Keratinocyte (primary cell): Measurements from ENCODE around the gene HSF4. TPM values are rescaled to one million over a fixed set of nuclear protein-coding genes. Genes with fewer than 3 reads are reported as not detected.
A peak's percentile ranks its signal among the peaks of the same experiment; 100 is the strongest.

ENCODE experiments used
- DNase-seq: peaks from one replicate; pipeline ENCODE4 v3.0.0-alpha.2; 2011; ENCODE audit warnings: low read depth, missing footprints, low spot score
- FAIRE-seq: peaks from 2 replicates; lab custom pipeline; 2011; peaks lifted over from hg19 to GRCh38; lab: Jason Lieb, UNC
- H2AFZ ChIP-seq: 2 replicates; pipeline ENCODE4 v1.6.0; 2012; ENCODE audit warnings: low read length, control low read depth, inconsistent platforms; ENCODE audit not compliant: control insufficient read depth
- H3K27ac ChIP-seq: 2 replicates; pipeline ENCODE4 v1.5.1; 2011; ENCODE audit warnings: low read length; ENCODE audit not compliant: control insufficient read depth, insufficient read depth
- H3K27me3 ChIP-seq: 3 replicates; pipeline ENCODE4 v1.6.0; 2011; ENCODE audit warnings: low read length; ENCODE audit not compliant: control insufficient read depth, insufficient read depth; ENCODE audit errors: extremely low read depth
- H3K36me3 ChIP-seq, 2 experiments: 2 replicates in 1 of 2; 3 replicates in 1 of 2; pipeline ENCODE4 v1.5.1; 2011; ENCODE audit warnings: low read length in 2 of 2, mild to moderate bottlenecking in 1 of 2; ENCODE audit not compliant: control insufficient read depth in 2 of 2, insufficient read depth in 2 of 2; ENCODE audit errors: extremely low read depth in 1 of 2
- H3K4me1 ChIP-seq: 3 replicates; pipeline ENCODE4 v1.5.1; 2011; ENCODE audit warnings: low read length; ENCODE audit not compliant: control insufficient read depth, insufficient read depth; ENCODE audit errors: extremely low read depth
- H3K4me2 ChIP-seq: 3 replicates; pipeline ENCODE4 v1.6.0; 2011; ENCODE audit warnings: low read depth, low read length; ENCODE audit not compliant: control insufficient read depth, insufficient read depth; ENCODE audit errors: extremely low read depth
- H3K4me3 ChIP-seq, 3 experiments: fragments of 200-600 bp in 1 of 3; sonication (generic) in 1 of 3; 2 replicates in 2 of 3; 3 replicates in 1 of 3; pipeline ENCODE4 v1.5.1; 2011 to 2016; ENCODE audit warnings: low read length in 3 of 3, mild to moderate bottlenecking in 3 of 3, control low read depth in 2 of 3, inconsistent platforms in 1 of 3, low read depth in 1 of 3, mixed read lengths in 1 of 3, mixed run types in 1 of 3, moderate library complexity in 1 of 3; ENCODE audit not compliant: control insufficient read depth in 2 of 3, insufficient read depth in 2 of 3; ENCODE audit errors: extremely low read depth in 1 of 3
- H3K79me2 ChIP-seq: 2 replicates; pipeline ENCODE4 v1.6.0; 2012; ENCODE audit warnings: low read length; ENCODE audit not compliant: control insufficient read depth, insufficient read depth
- H3K9ac ChIP-seq: 3 replicates; pipeline ENCODE4 v1.6.0; 2011; ENCODE audit warnings: low read length; ENCODE audit not compliant: control insufficient read depth, insufficient read depth; ENCODE audit errors: extremely low read depth
- H3K9me1 ChIP-seq: 3 replicates; pipeline ENCODE4 v1.6.0; 2011; ENCODE audit warnings: low read length; ENCODE audit not compliant: control insufficient read depth, insufficient read depth; ENCODE audit errors: extremely low read depth
- H3K9me3 ChIP-seq: 2 replicates; pipeline ENCODE4 v1.5.1; 2012; ENCODE audit warnings: low read depth, low read length; ENCODE audit not compliant: control insufficient read depth
- H4K20me1 ChIP-seq: 3 replicates; pipeline ENCODE4 v1.6.0; 2011; ENCODE audit warnings: low read length; ENCODE audit not compliant: control insufficient read depth, insufficient read depth; ENCODE audit errors: extremely low read depth
- CTCF ChIP-seq, 3 experiments: IDR thresholded peaks in 1 of 3; conservative IDR thresholded peaks in 1 of 3; optimal IDR thresholded peaks in 1 of 3; 2 replicates in 2 of 3; 3 replicates in 1 of 3; pipeline versions ENCODE3 to v1.5.1; 2011; ENCODE audit warnings: low read length in 3 of 3, mild to moderate bottlenecking in 3 of 3, moderate library complexity in 2 of 3, control low read depth in 1 of 3, inconsistent platforms in 1 of 3; ENCODE audit not compliant: insufficient read depth in 2 of 3; ENCODE audit errors: extremely low read depth in 1 of 3
- EZH2 ChIP-seq: IDR thresholded peaks from one replicate; pipeline ENCODE4 v1.6.1; 2012; ENCODE audit warnings: inconsistent platforms, mild to moderate bottlenecking, low read length, moderate library complexity
- dilution Hi-C: fragments of 300-500 bp; cut with MboI; formaldehyde crosslinking; loops from one replicate; pipeline ENCODE4 v1.7.0; 2020; ENCODE audit warnings: low sequenced_read_pairs; ENCODE audit not compliant: extremely low pct_ligation_motif_present
- polyA plus RNA-seq, 5 experiments: library from polyadenylated mRNA; depleted of rRNA in 3 of 5; stranded (reverse) in 3 of 5; stranded (forward) in 1 of 5; unstranded in 1 of 5; fragments of >200 nt; gene quantifications; 1 replicate in 1 of 5; 2 replicates in 3 of 5; 3 replicates in 1 of 5; pipeline versions ENCODE4 v1.2.1 to v1.2.3, GENCODE V29; 2011 to 2012; ENCODE audit warnings: missing spikeins in 2 of 5, low read depth in 1 of 5, low replicate concordance in 1 of 5

HSF4 gene
- polyA plus RNA-seq, 1 donor (not counting 4 experiments of a cell fraction or from before 2014, with no cell fraction given): 4.3 TPM

DNA sequence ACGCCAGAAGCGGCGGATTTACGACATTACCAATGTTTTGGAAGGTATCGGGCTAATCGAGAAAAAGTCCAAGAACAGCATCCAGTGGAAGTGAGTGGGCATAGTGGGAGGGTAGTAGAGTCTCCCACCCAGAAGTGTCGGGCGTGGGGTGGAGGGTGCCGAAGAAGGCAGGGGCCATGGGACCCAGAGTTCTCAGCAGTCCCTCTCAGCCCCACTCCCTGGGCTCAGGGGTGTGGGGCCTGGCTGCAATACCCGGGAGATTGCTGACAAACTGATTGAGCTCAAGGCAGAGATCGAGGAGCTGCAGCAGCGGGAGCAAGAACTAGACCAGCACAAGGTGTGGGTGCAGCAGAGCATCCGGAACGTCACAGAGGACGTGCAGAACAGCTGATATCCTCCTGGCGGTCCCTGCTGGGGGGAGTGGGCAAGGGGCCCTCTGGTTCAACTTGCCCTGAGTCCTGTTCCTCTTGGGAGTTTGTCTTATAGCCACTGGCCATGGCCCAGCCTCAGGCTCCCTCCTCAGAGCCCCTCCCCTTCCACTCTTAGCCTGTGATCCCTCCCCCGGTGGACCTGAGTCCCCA, 28.3 kb downstream of the HSF4 start:
- DNase-seq (no peak), FAIRE-seq (no peak)
- Histone ChIP-seq H3K79me2 (peaks cover 44% of the 10 kb centered on the region), H3K4me2 (peak overlapping the region; percentile 82), H4K20me1 (peaks cover 4% of the 10 kb centered on the region), H3K4me3 (peak overlapping the region; percentile 81 to 95 (median 85)), H3K9me1 (peaks cover 2% of the 10 kb centered on the region), H2AFZ (no peak overlapping the region), H3K4me1 (peaks cover 17% of the 10 kb centered on the region), H3K27me3 (no peaks in the 10 kb centered on the region), H3K9me3 (no peaks in the 10 kb centered on the region), H3K36me3 (peaks cover 27 to 44% of the 10 kb centered on the region in 2 experiments), H3K27ac (peak overlapping the region; percentile 69), H3K9ac (peak overlapping the region; percentile 89)
- dilution Hi-C loops: no loop called here
- TF ChIP-seq EZH2: no peak
- no peak for TF ChIP-seq CTCF (optimal IDR thresholded peaks at IDR 0.05 in 1 of 3, IDR thresholded peaks at IDR 0.05 in 1 of 3, conservative IDR thresholded peaks at IDR 0.05 in 1 of 3; ENCODE audit: extremely low read depth in 1 of 3, insufficient read depth in 2 of 3, low read length in 3 of 3)

- H3K4me3 ChIP-seq: peak overlapping the region; percentile 81 to 95 (median 85)
- H3K9me3 ChIP-seq: no peaks in the 10 kb centered on the region
- peak overlapping the region; percentile 82 for H3K4me2 ChIP-seq
- dilution Hi-C loops: no loop called here
- peaks cover 24% of the 10 kb centered on the region for H3K4me1 ChIP-seq
- no peak for DNase-seq
- H4K20me1 ChIP-seq: peaks cover 4% of the 10 kb centered on the region
- H2AFZ ChIP-seq: no peak overlapping the region
- H3K27ac ChIP-seq: no peak overlapping the region
- peaks cover 27 to 48% of the 10 kb centered on the region in 2 experiments for H3K36me3 ChIP-seq
- H3K9ac ChIP-seq: peak overlapping the region; percentile 89
- H3K27me3 ChIP-seq: no peaks in the 10 kb centered on the region
- peaks cover 2% of the 10 kb centered on the region for H3K9me1 ChIP-seq
- H3K79me2 ChIP-seq: peaks cover 44% of the 10 kb centered on the region
- FAIRE-seq: no peak
- no peak for TF ChIP-seq CTCF (optimal IDR thresholded peaks at IDR 0.05 in 1 of 3, IDR thresholded peaks at IDR 0.05 in 1 of 3, conservative IDR thresholded peaks at IDR 0.05 in 1 of 3; ENCODE audit: extremely low read depth in 1 of 3, insufficient read depth in 2 of 3, low read length in 3 of 3)
- TF ChIP-seq EZH2: no peak
Observed at GRCh38 chr16:67193536-67193935, 29.0 kb downstream of the HSF4 start.
